ENCODE measurements around the gene SNX8.

DNA sequence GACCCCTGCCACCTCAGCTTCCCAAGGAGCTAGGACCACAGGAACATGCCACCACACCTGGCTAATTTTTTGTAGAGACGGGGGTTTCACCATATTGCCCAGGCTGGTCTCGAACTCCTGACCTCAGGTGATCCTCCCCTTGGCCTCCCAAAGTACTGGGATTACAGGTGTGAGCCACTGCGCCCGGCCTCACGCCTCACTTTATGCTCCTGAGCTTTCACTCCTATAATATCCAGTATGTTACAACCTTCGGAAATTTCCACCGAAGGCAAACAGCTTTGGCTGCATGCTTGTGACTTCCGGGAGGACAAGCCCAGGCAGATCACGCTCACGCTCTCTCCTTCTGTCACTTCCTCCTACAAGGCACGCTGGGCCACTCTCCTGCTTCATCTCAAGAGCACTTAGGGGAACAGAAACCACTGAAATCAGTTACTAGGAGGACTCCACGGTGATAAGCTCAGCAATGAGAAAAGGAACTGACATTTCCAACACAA is 77.1 kb downstream of the SNX8 start:
- TF ChIP-seq POLR2A (IDR thresholded peaks at IDR 0.05) (peak; percentile 21), POLR2AphosphoS5 (IDR thresholded peaks at IDR 0.05) (peak; percentile 68)

Data from prostate gland (tissue), 1 donor.